ENCODE results near the gene BLVRB. TPM values are rescaled to one million over a fixed set of nuclear protein-coding genes. Genes with fewer than 3 reads are reported as not detected.

The BLVRB gene
- total and polyA plus RNA-seq, 9 of the 15 experiments (the other 6 are each of a cell fraction or from before 2014, with no cell fraction given), result 81.1 to 749 (median 331) TPM

DNA sequence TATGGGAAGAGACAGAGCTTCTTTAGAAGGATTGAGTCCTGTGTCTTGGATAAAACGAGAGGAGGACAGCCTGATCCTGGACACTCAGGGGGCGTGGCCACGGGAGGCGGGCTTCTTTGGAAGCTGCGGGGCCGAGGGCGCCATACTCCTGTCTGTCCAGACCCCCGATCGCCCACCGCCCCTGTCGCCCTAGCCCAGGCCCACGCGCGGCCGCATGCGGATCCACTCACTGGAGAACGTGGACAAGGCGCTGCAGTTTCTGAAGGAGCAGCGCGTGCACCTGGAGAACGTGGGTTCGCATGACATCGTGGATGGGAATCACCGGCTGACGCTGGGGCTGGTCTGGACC lies 24.3 kb upstream of the BLVRB start (continued):
- TF ChIP-seq KLF1 (tag; IDR thresholded peaks at IDR 0.05) (no peak), CTBP1 (IDR thresholded peaks at IDR 0.05; ENCODE audit: borderline replicate concordance) (no peak)

DNA sequence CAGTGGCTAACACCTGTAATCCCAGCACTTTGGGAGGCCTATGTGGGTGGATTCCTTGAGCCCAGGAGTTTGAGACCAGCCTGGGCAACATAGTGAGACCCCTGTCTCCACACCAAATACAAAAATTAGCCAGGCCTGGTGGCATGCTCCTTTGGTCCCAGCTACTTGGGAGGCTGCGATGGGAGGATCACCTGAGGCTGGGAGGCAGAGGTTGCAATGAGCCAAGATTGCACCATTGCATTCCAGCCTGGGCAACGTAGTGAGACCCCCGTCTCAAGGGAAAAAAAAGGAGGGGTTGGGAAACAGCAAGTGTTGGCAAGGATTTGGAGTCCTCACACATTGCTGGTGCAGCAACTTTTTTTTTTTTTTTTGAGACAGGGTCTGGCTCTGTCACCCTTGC lies 20.5 kb upstream of the BLVRB start:
- WGBS (ENCODE audit: insufficient coverage, low coverage, missing lambda C conversion rate), result 90% methylated on average over 2 of the region's 3 CpGs
- BruUV-seq (replicated peaks), result no TSS peak
- CTCF ChIA-PET (ENCODE audit: low intra/inter-chr PET ratio), result interaction anchor here (0.7 kb wide), 1 partner anchor 1641 kb away, joined by 5 read pairs; no protein-coding TSS in a partner anchor

More for the DNA sequence above, 20.5 kb upstream of the BLVRB start:
- ATAC-seq (no peak), DNase-seq (ENCODE audit: extremely low read depth in 1 of 4, low spot score in 3 of 4) (no peak), FAIRE-seq (no peak)
- H3K27me3 ChIP-seq (ENCODE audit: control insufficient read depth in 2 of 2, insufficient read depth in 2 of 2, low read length in 2 of 2), result no peaks in the 10 kb centered on the region
- no peak overlapping the region for H3K27ac ChIP-seq (ENCODE audit: extremely low read depth, low read depth, low read length)
- TF ChIP-seq, protein P1, sequence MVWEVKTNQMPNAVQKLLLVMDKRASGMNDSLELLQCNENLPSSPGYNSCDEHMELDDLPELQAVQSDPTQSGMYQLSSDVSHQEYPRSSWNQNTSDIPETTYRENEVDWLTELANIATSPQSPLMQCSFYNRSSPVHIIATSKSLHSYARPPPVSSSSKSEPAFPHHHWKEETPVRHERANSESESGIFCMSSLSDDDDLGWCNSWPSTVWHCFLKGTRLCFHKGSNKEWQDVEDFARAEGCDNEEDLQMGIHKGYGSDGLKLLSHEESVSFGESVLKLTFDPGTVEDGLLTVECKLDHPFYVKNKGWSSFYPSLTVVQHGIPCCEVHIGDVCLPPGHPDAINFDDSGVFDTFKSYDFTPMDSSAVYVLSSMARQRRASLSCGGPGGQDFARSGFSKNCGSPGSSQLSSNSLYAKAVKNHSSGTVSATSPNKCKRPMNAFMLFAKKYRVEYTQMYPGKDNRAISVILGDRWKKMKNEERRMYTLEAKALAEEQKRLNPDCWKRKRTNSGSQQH (CRISPR knock-in tag; IDR thresholded peaks at IDR 0.05), result no peak
- peak; percentile 83 for TF ChIP-seq ZNF121 (CRISPR knock-in tag; conservative IDR thresholded peaks at IDR 0.05)
- no peak overlapping the region for H3K4me3 ChIP-seq
- in situ Hi-C loops (cut with MboI) (no loop called here), intact Hi-C loops (cut with micrococcal nuclease) (no loop called here)
- H3K9ac ChIP-seq (ENCODE audit: insufficient read depth in 1 of 2, low read depth in 2 of 2, low read length in 2 of 2), result no peak overlapping the region
- H3K4me1 ChIP-seq (replicated peaks in 1 of 2; ENCODE audit: control insufficient read depth in 2 of 2, insufficient read depth in 2 of 2, low read length in 2 of 2), result peaks cover 4 to 25% of the 10 kb centered on the region in 2 experiments
- no peaks in the 10 kb centered on the region for H3K79me2 ChIP-seq (ENCODE audit: control insufficient read depth, insufficient read depth, low read length)
- no peak overlapping the region for H3K4me2 ChIP-seq (ENCODE audit: insufficient read depth, low read length)
- no peaks in the 10 kb centered on the region for H4K20me1 ChIP-seq (replicated peaks; ENCODE audit: control insufficient read depth, insufficient read depth, low read length)
- H2AFZ ChIP-seq (ENCODE audit: low read depth, low read length), result no peak overlapping the region
- POLR2A ChIA-PET, result interaction anchor here (0.8 to 2.0 kb wide), 2 partner anchors 16 to 21 kb away, joined by 3 to 8 read pairs; partner anchors contain the start of gene BLVRB
- H3K9me1 ChIP-seq (ENCODE audit: control insufficient read depth, insufficient read depth, low read length), result no peaks in the 10 kb centered on the region
- H3K9me3 ChIP-seq (replicated peaks; ENCODE audit: control insufficient read depth, insufficient read depth, low read depth, low read length), result no peaks in the 10 kb centered on the region
- no peaks in the 10 kb centered on the region for H3K36me3 ChIP-seq (ENCODE audit: control insufficient read depth, insufficient read depth, low read length)

All from K562 (cell line).